GM12872 (cell line): ENCODE measurements around the gene SLIT2.

Experiments used
- TF ChIP-seq, protein P1 (sequence below): IDR thresholded peaks from 3 replicates; pipeline ENCODE4 v1.5.1; 2011; ENCODE audit warnings: low read depth, mild to moderate bottlenecking, low read length, moderate library complexity; ENCODE audit not compliant: insufficient read depth

The SLIT2 gene

DNA sequence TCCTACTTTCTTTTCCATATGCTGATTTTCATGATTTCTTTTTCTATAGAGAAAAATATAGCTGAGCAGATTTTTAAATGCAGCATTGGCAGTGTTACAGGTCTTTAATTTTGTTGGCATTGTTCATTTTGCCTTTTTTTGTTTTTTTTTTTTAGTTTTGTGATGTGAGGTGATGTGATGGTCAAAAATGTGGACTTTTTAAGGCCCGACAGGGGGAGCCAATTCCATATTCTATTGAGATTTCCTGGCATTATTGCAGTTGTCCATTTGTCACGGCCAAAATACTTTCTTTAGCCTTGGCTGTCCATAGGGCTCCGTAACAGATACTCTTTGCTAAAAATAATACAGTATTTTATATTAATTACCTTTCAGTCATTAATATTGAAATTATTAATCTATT lies 47.8 kb downstream of the SLIT2 start:
- TF ChIP-seq, protein P1, sequence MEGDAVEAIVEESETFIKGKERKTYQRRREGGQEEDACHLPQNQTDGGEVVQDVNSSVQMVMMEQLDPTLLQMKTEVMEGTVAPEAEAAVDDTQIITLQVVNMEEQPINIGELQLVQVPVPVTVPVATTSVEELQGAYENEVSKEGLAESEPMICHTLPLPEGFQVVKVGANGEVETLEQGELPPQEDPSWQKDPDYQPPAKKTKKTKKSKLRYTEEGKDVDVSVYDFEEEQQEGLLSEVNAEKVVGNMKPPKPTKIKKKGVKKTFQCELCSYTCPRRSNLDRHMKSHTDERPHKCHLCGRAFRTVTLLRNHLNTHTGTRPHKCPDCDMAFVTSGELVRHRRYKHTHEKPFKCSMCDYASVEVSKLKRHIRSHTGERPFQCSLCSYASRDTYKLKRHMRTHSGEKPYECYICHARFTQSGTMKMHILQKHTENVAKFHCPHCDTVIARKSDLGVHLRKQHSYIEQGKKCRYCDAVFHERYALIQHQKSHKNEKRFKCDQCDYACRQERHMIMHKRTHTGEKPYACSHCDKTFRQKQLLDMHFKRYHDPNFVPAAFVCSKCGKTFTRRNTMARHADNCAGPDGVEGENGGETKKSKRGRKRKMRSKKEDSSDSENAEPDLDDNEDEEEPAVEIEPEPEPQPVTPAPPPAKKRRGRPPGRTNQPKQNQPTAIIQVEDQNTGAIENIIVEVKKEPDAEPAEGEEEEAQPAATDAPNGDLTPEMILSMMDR, result peak; percentile 34; the same call in 1 of the 3 replicates

DNA sequence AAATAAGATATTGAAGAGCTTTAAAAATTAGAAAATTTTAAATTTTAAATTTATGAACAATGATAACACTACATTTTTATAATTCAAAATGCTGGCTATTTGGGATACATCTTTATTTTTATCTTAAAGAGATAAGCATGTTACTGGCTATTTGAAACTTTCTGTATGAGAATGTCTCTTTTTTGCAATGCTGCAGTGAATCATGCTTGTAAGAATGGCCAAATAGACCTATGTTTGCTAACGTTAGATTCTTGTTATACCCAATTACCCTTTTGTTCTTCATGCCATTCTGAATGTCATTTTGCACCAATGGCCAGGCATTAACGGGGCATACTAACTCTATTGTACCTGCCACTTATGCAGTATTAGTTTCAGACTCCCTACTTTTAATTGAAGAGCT lies 49.5 kb downstream of the SLIT2 start:
- TF ChIP-seq, protein P1, result no peak
